ENCODE measurements around the gene LHPP.

- TF ChIP-seq CTCF (IDR thresholded peaks at IDR 0.05) (no peak), POLR2A (IDR thresholded peaks at IDR 0.05) (no peak)
Measured at GRCh38 chr10:124493214-124493882, 31.7 kb downstream of the LHPP start.
